GM21390 (cell line): ENCODE results near the gene FAM53B.

ENCODE experiments used
- ATAC-seq: cut with Tn5 transposase; IDR thresholded peaks from one replicate; pipeline ENCODE4 v1.9.1; 2021; ENCODE audit not compliant: unreplicated experiment

The FAM53B gene

GRCh38 chr10:124711145-124711544, 33.0 kb downstream of the FAM53B start:
- no peak for ATAC-seq

GRCh38 chr10:124710266-124710881, 33.8 kb downstream of the FAM53B start:
- ATAC-seq = no peak

GRCh38 chr10:124709861-124710260, 34.3 kb downstream of the FAM53B start:
- no peak for ATAC-seq

GRCh38 chr10:124708922-124709520, 35.2 kb downstream of the FAM53B start:
- ATAC-seq = no peak

GRCh38 chr10:124708246-124708779, 35.9 kb downstream of the FAM53B start:
- ATAC-seq = no peak

GRCh38 chr10:124707551-124707950, 36.6 kb downstream of the FAM53B start:
- no peak for ATAC-seq

GRCh38 chr10:124707144-124707467, 37.1 kb downstream of the FAM53B start:
- ATAC-seq = no peak

GRCh38 chr10:124706462-124707143, 37.6 kb downstream of the FAM53B start:
- no peak for ATAC-seq

GRCh38 chr10:124705817-124706461, 38.2 kb downstream of the FAM53B start:
- no peak for ATAC-seq

GRCh38 chr10:124705381-124705740, 38.8 kb downstream of the FAM53B start:
- no peak for ATAC-seq

GRCh38 chr10:124704428-124705380, 39.5 kb downstream of the FAM53B start:
- ATAC-seq = no peak

GRCh38 chr10:124703778-124704427, 40.3 kb downstream of the FAM53B start:
- ATAC-seq = no peak

- ATAC-seq = no peak
Measured at GRCh38 chr10:124703372-124703771, 40.8 kb downstream of the FAM53B start.

GRCh38 chr10:124701881-124702656, 42.1 kb downstream of the FAM53B start:
- ATAC-seq = no peak

GRCh38 chr10:124701435-124701834, 42.7 kb downstream of the FAM53B start:
- ATAC-seq = no peak

GRCh38 chr10:124701038-124701365, 43.2 kb downstream of the FAM53B start:
- ATAC-seq = no peak

GRCh38 chr10:124700293-124701037, 43.7 kb downstream of the FAM53B start:
- no peak for ATAC-seq

GRCh38 chr10:124699471-124700292, 44.5 kb downstream of the FAM53B start:
- ATAC-seq = no peak
